Activated CD4-positive, alpha-beta T cell treated with anti-CD3 and anti-CD28 coated beads, Interleukin-2, Interleukin-4, amounts not matched to agents 100 ng/mL and 50 ng/mL, durations not matched to agents 16 hours and 8 hours (primary cell): ENCODE measurements around the gene ASAP2.
"Not testable (repeated sequence)": the region's sequence is repeated elsewhere in the genome, so short reads cannot be mapped to it uniquely, and the experiment has no call there.

ENCODE experiments used
- DNase-seq: peaks from one replicate; pipeline ENCODE4 v3.0.0-alpha.2; 2020; ENCODE audit warnings: low spot score

The ASAP2 gene

GRCh38 chr2:9380702-9381628 is 174.4 kb downstream of the ASAP2 start:
- DNase-seq, result no peak

- DNase-seq, result no peak
Observed at GRCh38 chr2:9382604-9383235, 176.1 kb downstream of the ASAP2 start.

DNA sequence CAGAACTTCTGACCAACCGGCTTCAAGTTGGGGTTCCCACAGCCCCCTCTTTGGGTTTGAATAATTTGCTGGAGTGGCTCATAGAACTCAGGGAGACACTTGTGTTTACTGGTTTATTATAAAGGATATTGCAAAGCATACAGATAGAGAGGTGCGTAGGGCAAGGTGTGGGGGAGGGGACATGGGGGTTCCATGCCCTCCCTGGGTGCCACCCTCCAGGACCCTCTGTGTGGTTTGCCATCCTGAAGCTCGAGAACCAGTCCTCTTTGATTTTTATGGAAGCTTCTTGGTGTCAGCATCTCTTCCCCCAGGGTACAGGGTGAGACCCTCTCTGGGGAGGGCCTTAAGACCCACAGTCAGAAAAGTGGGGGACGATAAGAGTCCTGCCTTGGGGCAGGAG is 177.9 kb downstream of the ASAP2 start:
- DNase-seq, result no peak

DNA sequence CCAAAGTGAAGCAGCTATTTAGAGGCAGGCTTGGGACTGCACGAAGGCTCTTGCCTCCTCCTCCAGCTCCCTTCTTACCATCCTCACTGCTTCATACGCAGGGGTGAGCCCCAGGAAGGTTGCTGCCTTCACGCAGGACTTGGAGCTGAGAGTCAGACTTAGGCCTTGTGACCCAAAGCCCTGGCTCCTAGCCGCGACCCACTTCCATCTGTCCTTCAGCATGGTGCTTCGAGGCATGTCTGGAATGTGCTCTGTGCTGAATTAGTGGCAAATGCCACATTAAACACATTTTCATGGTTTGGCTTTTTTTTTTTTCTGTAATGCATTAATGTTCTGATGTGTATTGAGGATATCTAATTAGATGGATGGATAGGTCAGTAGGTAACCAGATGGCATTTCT is 179.2 kb downstream of the ASAP2 start:
- DNase-seq, result no peak

DNA sequence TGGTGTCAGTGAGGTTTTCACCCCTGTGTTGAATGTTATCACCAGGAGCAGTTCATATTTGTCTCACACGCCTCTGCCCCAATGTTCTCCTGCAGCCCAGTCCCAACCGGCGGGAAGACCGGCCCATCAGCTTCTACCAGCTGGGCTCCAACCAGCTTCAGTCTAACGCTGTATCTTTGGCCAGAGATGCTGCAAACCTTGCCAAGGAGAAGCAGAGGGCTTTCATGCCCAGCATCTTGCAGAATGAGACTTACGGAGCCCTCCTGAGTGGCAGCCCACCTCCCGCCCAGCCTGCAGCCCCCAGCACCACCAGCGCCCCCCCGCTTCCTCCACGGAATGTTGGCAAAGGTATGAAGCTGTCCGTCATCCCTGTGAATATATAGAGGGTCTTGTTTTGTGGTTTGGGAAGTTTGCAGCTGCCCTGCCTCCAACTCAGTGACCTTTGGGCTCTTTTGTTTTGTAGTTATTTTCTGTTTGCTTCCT is 181.6 kb downstream of the ASAP2 start:
- no peak for DNase-seq

DNA sequence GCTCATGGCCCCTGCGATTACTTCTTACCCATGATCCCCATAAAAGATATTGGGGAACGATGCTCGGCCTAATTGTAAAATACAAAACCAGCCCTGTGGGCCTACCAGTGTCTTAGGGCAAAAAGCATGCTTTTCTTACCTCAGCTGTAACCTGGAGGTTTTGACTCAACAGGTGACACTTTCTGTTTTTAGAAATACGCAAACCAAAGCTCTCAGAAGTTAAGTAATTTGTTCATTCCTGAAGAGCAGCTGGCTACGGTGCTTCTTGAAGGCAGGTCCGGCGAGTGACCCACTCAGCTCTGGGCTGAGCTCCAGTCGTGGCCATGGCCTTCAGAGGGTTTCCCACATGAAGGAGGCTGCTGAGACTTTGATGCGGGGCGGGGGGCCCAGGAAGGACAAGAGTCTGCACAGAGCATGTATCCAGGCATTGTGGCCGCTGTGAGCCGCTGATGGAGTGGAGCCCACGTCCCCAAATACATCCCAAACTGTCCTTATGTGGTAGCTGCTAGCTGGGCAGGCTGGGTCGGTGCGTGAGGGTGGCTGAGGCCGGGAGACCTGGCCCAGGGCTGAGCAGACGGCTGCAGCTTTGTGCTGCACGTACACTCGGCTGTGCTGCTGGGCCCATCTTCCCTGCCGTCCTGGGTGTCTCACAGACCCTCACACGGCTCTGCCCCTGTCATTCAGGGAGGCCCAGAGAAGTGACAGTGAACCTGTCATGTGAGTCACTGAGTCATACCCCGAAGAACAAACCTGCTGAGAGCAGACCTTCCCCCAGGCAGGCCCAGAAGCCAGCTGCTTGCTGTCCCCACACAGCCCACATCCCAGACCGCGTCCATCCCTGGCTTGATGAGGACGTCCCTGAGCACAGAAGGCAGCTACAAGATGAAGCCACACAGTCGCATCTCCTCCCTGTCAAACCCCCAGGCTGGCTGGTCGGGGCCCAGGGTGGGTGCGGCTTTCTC is 182.6 kb downstream of the ASAP2 start:
- DNase-seq, result no peak

- no peak for DNase-seq
Observed at GRCh38 chr2:9390151-9390850, 183.7 kb downstream of the ASAP2 start.

- DNase-seq, result no peak
Observed at GRCh38 chr2:9390991-9391390, 184.4 kb downstream of the ASAP2 start.

DNA sequence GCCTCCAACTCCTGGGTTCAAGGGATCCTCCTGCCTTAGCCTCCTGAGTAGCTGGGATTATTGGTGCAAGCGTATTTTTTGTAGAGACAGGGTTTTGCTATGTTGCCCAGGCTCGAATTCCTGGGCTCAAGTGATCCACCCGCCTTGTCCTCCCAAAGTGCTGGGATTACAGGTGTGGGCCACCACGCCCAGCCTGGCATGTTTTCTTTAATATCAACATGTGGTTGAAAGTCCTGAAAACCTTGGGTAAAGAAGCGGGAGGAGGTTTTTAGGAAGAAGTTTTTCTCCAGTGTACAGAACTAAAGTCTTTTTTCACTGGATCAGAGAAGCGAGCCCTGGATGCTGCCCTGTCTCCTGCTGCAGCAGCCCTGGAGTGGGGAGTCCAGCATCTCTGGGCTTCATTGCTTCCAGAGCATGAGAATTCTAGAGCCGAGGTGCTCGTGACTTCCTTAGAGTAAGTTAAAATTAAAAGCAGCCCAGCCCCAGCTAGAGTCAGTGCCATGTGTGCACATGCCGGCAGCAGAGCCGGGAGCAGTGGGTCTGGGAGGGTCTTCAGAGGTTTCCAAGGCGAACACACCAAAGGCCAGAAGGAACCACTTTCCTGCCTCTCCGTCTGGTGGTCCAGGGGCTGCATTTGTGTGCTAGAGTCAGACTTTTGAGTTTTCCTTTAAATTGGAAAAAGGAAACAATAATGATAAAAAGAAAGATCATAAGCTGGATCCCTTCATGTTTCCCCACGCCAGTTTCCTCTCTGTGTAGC is 185.5 kb downstream of the ASAP2 start:
- DNase-seq, result no peak

DNA sequence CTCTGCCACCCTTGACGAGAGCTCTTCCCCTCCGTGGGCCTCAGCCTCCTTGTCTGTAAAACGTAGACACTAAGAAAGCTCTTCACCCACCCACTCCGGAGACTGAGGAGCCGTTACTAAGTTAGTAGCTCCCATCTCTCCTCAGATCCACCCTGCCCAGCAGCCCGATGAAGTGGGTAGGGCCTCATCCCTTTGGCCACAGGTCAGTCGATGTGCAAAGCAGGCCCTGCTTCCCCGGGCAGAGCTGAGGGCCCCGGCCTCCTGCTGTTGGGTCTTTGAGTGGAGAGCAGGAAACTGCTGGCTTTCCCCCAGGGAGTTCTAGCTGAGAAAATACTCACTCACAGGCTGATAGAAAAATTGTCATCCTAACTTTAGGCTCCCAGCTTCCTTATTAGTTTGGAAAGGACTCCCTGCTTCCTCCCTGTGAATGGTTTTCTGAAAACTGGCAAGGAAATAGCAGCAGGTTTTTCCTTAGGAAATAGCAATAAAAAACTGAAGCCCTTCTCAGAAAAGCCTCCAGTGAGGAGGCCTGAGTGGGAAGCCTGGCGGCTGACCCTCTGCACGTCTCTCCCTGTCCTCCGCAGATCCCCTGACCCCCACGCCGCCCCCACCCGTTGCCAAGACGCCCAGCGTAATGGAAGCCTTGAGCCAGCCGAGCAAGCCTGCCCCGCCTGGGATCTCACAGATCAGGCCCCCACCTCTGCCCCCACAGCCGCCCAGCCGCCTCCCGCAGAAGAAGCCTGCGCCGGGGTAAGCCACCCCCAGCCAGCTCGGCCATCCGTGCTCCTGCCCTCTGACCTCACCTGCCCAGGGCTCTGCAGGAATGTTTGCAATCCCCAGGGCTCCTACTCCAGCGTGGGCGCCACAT is 186.5 kb downstream of the ASAP2 start:
- no peak for DNase-seq

- DNase-seq, result no peak
Observed at GRCh38 chr2:9394816-9395215, 188.2 kb downstream of the ASAP2 start.

DNA sequence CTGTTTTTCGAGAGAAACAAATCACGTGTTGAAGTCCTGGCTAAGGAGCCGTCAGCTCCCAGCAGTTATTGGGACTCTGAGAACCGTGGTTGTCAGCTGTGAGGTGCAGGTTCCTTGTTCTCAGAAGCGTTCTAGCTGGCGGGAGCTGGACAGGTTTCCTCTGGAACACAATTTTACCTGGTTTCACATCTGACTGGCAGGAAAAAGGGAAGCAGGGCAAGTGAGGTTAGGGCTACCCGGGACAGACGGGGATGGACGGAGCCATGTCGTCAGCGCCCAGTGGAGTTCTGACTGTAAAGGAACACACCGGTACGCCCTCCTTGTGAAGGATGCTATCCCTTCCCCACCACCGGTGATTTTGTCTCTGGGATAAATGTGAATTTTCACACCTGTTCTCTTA is 190.6 kb downstream of the ASAP2 start:
- DNase-seq, result no peak

GRCh38 chr2:9398251-9398650 is 191.6 kb downstream of the ASAP2 start:
- not testable (repeated sequence) for DNase-seq

DNA sequence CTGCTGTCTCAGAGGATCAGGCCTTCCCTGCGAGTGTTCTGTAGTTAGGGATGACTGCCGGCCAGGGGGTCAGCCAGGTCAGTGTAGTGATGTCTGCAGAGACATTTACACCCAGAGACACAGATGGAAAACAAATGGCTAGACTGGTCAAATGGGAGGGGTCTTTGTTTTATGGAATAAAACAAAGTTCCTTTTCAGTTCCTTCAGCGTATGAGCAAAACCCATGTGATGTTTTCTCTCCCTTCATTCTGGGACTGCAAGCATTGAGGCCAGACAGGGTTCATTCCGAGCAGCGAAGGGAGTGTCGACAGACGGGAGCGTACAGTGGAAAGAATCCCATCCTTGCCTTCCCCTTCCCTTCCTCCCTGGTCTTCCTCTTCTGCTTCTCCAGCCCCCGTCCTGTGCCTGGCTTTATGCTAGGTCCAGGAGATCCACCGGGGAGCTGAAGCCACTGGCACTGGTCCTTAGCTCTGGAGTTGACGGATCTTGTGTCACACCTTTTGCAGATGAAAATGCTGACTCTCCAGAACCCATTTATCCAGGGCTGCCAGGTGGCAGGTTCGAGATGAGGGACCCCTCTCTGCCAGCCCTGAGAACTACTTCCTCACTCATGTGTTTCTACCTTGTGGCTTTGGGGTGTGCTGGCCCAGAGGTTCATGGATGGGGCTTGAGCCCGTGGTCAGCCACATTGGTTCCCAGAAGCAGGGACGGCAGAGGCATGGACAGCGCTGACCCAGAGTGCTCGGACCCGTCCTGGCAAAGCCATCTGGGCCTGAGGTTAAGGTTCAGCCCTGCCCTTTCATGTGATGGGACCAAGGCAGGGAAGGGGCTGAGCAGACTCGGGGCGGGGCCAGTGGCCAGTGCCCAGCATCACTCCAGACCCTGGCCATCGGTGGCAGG is 192.5 kb downstream of the ASAP2 start:
- no peak for DNase-seq

DNA sequence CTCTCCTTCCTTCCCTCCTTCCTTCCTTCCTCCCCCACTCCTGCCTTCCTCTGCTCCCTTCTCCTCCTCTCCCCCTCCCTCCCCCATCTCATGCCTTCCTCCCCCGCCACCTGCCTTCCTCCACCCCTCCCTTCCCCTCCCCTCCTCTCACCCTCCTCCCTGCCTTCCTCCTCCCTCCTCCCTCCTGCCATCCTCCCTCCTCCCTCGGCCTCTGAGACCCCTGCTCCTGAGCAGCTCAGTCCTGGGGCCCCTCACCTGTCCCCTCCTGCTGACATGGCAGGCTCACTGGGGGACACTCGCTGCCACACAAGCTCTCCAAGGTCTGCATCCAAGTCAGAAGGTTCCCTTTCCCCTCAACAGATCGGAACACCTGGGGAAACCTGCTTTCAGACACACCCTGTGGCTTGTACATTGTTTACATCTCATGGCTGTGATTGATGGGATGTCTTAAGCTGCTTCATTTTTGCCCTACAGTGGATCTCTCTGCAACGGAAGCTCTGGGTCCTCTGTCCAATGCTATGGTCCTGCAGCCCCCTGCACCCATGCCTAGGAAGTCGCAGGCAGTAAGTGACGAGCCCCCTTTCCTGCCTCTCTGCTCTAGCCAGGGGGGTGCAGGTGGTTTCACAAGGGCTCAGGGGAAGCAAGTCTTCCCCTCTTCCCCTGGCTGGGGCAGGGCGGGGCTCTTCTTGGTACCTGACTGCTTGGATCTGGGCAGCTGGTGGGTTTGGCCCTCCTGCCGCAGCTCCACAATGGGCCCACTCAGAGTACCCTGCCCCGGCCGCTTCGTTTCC is 193.9 kb downstream of the ASAP2 start:
- no peak for DNase-seq

DNA sequence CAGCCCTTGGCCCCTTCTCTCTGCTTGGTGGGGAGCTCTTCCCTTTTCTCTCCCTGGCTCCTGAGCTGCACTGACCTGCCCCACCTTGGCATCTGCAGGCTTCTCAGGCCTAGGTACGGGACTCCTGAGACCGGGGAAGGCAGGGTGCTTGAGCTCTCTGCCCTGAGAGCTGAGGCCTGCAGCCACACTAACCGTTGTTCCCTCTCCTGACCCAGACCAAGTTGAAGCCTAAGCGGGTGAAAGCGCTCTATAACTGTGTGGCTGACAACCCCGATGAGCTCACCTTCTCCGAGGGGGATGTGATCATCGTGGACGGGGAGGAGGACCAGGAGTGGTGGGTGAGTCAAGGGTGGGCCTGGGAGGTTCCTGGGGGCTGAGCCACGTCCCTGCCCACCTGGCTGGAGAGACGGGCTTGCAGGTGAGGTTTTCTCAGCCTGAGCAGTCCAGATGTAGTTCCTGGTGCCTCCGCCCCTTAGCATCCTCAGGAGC is 194.5 kb downstream of the ASAP2 start:
- DNase-seq, result no peak

DNA sequence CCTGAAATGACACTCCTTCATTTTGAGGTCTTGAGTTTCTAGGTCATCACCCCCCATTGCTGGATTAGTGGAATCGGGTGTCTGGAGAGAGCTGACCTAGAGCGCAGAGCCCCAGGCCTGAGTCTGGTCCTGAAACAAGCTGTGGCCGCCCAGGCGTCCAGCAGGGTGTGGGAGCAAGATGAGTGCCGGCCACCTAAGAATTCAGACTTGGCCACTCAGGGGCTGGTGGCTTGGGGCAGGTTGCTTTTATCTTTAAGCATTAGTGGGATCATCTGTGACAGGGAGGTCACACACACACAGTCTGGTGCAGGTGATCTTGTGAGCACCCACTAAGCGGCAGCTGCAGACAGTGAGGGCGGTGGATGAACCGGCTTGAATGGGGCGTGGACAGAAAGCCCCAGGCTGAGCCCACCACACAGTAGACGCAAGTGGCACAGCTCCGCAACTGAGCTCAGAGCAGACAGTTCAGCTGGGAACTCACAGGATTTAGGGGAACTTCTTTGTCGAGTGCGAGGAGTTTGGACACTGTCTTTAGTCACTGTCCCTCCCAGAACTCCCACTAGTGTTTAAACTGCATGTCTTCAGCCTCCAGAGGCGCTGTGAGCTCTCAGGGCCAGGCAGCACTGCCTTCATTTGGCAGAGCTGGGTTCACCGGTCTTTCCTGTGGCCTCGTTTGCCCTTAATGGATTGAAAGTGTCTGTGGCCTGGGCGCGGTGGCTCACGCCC is 195.2 kb downstream of the ASAP2 start:
- no peak for DNase-seq
